Skin of body (tissue), 2 donors: Measurements from ENCODE around the gene GALNTL6. TPM values are rescaled to one million over a fixed set of nuclear protein-coding genes. Genes with fewer than 3 reads are reported as not detected.

Experiments
- DNase-seq: peaks from one replicate; lab custom pipeline; 2025; lab: John Stamatoyannopoulos, UW
- total RNA-seq: library from RNA; depleted of rRNA; stranded (reverse); fragments of >200 nt; gene quantifications from one replicate; pipeline ENCODE4 v1.2.3, GENCODE V29; 2014

The GALNTL6 gene
- total RNA-seq, 1 donor from 2014 or later: 0.99 TPM

DNA sequence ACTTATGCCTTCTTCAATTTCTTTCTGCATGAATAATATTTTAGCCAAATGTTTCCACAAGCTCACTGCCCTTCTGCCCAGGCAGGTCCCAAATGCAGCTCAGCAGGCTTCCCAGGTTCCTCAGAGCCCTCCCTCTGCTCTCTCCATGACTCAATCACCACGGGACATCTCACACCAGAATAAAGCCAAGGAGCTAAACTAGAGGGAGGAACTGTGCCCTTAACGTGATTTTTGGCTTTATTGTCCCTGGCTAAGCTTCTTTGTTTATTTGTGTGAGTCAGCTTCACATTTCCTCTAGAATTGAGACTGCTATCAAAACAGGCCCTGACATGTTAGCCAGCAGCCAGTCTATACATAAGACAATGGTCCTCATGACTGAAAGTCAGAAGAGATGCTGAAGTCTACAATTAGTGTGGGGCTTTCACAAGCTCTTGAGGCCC, 1169.0 kb downstream of the GALNTL6 start:
- DNase-seq: no peak

DNA sequence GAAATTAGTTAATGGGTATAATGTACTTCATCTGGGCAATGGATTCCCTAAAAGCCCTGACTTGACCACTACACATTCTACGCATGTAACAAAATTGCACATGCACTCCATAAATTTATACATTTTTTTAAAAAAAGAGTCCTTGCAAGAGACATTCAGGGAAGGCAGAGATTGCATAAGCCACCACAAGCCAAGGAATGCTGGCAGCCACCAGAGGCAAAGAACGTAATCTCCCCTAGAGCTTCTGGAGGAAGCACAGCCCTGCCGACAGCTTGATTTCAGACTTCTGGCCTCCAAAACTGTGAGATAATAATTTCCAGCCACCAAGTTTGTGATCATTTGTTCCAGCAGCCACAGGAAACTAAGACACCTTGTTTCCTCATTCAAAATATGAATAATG, 1169.8 kb downstream of the GALNTL6 start:
- no peak for DNase-seq

DNA sequence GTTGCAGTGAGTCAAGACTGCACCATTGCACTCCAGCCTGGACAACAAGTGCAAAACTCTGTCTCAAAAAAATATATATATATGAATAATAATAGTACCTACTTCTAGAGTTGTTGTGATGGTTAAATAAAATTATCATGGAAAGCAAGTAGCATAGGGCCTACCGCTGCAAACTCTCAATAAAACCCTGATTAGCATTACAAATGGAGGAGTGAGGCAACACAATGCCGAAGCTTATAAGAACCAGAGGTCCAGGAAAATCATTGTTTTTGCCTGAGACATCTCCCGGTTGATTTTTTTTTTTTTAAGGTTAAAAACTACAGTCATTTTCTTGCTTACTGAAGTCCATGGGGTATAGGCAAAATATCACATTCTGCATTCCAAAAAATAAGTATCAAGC, 1170.4 kb downstream of the GALNTL6 start:
- no peak for DNase-seq

DNA sequence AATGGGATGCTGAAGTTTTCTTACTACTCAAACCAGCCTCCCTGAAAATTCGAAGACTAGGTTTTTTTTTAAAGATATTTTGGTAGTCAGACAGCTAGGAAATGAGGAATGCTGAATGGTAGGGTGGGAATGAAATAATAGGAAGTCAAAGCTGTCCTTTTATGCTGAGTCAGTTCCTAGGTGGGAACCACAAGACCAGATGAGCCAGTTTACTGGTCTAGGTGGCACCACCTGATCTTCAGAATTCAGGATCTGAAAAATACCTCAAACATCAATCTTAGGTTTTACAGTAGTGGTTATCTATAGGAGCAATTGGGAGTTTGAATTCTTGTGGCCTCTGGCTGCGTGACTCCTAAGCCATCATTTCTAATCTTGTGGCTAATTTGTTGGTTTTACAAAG, 1172.3 kb downstream of the GALNTL6 start:
- no peak for DNase-seq

DNA sequence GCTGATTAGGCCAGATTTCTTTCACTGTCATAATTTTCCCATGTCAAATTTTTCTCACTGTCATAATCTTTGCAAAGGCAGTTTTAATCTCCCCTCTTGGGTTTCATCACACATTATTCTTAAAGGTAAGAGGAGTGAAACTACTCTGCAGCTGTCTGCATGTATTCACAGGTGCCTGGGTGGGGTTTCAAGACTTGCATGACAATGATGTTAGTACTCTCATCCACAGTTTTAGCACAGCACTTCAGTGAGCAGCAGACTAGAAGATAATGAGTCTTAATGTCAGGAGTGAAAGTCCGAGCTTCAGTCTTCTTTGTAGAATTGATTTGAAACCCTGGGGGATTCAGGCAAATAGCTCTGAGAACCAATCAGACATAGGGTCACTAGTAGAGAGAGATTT, 1172.9 kb downstream of the GALNTL6 start:
- DNase-seq: no peak

DNA sequence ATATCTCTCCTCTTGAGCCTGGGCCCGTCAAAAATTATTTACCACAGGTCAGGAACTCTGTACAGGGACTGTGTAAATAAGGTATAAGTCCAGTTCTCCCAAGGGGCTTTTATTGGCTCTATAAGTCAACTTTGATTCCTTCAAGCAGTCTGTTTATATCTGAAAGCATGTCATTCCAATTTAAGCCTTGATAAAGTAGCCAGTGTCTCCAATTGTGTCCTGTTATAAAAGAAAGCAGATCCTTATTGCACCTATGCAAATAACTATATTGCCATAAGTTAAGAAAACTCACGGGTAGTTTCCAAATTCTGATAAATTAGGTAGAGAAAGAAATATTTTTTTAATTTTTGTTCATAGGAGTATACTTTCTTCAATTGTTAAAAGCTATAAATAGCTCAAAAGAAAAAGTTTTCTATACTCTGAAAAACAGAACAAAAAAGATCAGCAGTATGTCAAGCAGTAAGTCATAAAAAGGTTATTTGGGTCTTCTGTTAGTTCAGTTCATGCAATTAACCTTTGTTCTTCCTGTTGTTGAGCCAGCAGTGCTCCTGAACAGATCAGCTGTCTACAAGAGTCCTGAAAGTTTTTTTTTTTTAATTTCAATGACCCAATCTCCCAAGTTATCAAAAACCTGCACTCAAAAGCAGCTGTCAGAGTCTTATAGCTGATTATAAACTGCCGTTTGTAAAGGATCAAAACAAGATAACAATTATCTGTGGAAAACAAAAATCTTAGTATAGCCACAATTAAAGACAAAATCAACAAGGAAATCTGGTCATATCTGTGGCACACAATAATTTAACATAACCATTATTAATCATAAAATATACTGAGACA, 1177.0 kb downstream of the GALNTL6 start:
- DNase-seq: no peak

DNA sequence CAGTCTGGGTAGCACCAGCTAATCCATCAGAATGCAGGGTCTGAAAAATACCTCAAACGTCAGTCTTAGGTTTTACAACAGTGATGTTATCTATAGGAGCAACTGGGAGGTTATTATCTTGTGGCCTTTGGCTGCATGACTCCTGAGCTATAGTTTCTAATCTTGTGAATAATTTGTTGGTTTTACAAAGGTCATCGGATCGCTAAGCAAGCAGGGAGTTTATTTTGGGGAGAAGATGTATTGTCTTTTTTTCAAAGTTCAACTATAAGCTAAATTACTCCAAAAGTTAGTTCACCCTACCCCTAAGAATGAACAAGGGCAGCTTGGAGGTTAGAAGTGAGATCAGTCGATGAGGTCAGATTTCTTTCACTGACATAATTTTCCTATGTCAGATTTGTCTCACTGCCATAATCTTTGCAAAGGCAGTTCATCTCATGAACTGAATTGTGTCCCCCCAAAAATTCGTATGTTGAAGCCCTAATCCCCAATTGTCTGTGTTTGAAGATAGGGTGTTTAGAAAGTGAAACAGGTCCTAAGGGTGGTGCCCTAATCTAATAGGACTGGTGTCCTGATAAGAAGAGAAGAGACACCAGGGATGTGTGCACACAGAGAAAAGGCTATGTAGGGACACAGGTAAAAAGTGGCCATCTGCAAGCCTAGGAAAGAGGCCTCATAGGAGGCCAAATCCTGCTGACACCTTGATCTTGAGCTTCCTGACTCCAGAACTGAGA, 1179.6 kb downstream of the GALNTL6 start:
- DNase-seq: no peak

DNA sequence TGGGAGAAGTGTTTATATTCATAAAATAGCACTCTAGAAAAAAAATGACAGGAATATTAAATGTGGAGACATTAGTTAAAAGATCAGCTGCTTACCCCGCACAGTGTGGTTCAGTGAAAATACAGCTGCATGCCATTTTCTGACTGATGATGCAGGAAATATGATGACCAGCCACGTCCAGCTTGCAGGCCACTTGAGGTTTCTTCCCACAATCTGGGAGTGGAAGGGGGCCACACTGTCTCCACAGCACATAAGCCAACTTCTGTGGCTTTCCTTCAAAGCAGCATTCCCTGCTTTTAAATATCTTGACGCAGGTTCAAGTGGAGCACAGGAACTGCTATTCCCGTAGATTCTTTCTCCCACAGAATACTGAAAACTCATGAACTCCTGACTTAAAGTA, 1182.0 kb downstream of the GALNTL6 start:
- DNase-seq: no peak

DNA sequence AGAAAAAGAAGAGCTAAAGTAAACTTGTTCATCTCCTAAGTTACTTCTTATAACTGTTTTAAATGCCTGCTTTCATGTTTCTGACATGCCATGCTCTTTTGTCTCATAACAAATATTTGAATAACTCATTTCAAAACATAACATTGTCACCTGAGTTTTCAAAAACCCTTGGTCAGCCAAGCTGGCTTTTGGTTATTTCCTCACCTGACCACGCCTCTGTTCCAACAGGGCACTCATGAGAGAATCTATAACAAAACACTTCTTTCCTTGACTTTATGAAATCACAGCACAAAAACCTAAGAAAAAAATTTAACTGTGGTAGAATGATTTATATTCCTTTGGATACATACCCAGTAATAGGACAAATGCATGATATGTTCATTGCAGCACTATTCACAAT, 1182.5 kb downstream of the GALNTL6 start:
- no peak for DNase-seq

DNA sequence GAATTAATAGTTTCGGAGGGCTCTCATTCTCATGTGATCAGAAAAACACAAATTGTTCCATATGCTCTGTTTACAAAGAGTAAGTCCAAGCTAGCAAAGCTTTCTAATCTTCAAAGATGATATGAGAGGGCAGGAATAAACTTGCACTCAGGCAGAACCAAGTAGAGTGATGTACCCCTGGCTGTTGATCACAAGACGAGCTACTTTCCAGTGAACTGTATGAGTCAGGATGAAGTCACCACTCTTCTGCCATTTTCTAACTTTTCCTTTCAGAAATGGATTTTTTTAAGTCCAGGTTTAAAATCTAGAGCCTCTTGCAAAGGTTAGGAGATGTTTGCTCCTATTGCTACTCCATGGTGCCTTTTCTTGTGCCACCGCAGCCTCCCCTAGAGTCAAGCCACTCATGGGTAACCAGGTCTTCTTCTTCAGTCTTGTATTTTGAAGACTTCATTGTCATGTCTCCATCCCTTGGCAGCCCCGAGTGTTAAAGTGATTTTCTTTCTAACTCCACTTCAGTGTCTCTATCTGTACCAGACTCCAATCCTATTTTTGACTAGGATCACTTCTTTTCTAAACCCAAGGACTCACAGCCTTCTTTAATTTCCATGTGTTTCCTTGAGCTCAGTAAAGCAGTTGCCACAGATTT, 1183.5 kb downstream of the GALNTL6 start:
- no peak for DNase-seq

DNA sequence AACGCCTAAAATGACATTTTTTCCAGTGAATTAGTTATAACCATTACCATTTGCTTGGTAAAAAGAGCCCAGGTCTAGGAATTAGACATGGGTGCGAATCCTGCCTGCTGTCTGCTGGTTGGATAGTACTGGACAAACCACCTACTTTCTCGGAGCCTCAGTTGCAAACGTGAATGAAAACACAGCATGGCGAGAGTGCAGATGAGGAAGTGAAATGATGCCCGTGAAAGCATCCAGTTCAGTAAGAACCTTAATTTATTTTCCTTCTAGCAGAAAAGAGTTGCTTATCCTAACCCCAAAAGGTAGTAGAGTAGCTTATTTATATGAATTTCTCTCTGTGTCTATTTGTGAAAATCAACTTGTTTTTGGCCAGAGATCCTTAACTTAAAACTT, 1184.0 kb downstream of the GALNTL6 start:
- no peak for DNase-seq

DNA sequence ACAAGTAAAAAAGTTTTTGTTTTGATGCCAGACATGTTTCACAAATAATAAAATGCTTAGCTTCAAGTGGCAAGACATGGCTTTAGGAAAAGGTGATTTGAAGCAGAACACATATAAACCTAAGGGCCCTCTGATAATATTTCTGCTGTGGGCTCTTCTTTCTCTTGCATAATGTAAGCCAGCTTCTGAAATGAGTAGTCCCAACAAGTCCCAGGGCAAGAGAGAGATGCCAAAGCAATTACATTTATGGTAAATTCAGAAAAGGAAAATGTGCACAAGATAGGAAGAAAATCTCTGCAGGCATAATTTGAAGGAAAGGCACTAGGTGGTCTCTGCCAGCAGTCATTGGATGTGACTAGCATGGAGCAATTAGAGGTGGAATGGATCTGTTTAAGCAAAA, 1184.7 kb downstream of the GALNTL6 start:
- DNase-seq: no peak

DNA sequence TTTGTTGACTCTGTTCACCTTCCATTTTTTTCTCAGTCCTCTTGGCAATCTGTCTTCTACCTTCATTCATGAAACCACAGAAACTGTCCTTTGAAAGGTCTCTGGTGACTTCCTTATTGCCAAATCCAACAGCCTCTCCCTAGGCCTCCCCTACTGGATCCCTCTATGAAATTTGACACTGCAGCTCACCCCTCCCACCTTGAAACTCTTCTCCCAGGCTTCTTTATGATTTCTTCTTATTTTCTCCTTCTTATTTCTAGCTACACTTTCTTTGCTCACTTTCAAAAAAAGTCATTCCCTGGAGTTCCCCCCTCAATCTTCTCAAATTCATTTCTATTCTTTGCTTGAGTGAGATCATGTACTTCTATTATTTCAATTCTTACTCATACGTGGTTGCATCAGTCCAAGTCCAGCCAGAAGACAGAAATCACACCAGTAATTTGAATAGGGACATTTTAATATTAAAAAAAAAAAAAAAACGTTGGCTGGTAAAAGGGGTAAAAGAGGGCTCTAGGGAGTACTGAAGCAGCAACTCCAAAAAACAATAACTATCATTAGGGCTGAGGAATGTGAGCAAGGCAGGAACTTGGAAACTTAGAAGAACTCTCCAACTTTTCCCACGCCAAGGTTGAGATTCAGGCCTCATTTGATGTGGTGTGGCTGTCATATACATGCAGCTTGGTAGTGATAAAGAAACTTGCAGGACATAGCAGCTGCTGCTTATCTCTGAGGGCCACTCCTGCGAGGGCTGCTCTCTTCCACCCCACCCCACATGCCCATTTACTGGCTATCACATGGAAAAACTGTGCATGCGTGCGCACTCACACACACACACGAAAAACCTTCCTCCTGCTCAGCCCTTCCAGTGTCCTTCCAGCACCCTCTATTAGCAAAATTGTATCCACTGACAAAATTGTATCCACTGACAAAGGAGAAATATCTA, 1185.6 kb downstream of the GALNTL6 start:
- DNase-seq: no peak

DNA sequence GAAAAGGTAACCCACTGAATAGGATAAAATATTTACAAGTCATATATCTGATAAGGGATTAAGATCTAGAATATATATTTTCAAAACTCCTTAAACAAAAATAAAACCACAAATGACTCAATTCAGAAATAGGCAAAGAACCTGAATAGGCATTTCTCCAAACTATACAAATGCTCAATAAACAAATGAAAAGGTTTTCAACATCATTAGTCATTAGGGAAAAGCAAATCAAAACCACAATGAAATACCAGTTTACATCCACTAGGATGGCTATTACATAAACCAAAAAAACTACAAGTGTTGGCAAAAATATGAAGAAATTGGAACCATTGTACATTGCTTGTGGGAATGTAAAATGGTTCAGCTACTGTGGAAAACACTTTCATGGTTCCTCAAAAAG, 1188.4 kb downstream of the GALNTL6 start:
- no peak for DNase-seq

DNA sequence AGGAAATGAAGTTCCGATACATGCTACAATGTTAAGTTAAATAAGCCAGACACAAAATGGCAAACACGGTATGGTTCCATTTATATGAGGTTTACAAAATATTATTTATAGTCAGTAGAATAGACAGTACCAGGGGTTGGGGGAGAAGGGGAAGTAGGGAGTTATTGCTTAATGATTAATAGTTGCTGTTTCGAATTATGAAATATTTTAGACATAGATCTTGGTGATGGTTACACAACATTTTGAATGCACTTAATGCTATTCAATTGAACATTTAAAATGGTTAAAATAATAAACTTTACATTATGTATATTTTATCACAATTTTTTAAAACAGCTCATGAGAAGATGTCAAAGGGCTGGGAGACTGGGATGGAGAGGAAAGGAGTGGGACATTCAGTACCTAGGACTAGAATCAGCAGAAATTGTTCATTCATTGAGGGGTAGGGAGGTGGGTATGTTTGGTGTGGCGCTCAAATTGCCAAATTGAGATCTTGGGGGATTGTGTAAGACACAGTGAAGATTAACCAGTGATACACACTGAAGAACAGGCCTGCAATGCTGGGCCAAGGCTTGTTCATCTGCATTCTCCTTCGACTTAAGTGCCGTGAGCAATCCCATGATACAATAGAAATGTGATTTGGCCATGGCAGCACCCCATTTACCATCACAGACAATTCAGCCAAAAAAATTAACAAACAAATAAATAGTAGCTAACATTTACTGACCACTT, 1189.8 kb downstream of the GALNTL6 start:
- no peak for DNase-seq

DNA sequence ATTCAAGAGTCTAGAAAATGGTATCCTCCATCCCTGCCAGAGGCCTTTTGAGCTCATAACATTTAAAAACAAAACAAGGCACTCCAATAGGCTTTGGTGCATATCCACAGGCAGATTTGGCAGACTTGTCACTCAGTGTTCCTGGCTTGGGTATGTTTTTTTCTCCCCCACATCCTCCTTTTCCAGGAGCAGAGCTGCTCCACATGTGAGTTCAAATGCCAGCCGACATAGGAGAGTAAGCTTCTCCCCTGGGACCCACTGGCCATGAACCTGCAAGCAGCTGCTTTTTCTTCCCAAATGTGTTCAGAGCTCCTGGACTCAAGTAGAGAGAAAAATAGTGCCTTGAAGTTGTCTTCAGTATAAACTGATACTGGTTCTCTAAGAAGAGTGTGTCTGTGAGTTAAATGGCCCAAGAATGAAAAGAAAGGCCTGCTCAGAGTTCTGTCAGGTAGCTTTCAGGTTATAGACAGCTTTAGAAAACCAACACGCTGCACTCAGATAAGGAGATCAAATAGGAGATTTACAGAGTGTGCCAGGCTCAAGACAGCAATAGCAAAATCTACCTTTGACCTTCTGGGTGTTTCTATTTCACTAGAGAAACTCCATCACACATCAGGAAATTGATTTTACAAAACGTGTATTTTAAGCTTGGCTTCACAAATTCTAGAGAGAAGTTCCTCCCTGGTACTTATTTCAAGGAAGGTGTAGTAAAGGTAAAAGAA, 1192.9 kb downstream of the GALNTL6 start:
- DNase-seq: no peak

DNA sequence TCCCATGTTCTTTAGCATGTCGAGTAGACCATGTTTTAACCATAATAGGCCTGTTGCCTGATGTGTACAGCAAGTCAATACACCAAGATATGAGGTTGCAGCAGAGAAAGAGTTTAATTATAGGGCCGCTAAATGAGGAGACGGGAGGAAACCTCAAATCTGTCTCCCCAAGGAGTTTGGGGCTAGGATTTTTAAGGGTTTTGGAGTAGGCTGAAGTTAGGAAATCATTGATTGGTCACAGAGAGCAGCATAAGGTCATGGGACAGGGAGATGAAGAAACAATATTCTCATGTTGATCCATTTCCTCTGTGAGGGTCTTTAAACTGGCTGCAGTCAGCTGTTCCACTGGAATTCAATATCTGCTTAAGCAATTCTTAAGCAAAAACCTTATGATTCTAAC, 1195.2 kb downstream of the GALNTL6 start:
- DNase-seq: no peak

DNA sequence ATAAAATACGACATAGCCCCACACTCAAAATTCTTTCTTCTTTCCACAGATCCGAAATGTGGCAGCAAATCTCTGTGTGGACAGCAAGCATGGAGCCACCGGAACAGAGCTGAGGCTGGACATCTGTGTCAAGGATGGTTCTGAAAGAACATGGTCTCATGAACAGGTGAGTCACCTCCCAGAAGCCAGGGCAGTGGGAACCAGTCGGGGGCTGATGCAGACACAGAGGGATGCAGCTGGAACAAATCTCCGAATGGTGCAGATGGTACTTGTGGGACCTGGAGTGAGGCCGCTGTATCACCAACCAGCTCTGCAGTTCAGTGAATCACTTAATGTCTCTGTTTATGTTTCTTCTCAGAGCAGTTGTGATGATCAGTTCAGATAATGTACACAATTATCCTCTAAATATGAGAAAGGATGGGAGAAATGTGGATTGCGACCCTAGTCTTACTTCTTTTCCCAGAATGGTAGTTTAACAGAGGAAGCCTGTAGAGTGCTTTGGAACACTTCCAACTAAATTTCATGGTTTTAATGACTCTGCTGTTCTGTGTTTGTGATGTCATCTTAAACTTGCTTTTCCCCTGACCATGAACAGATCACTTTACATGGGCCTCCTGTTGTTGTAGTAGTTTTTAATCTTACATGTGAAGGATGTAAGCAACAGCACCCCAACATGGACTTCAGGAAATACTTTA, 1196.1 kb downstream of the GALNTL6 start:
- DNase-seq: no peak

DNA sequence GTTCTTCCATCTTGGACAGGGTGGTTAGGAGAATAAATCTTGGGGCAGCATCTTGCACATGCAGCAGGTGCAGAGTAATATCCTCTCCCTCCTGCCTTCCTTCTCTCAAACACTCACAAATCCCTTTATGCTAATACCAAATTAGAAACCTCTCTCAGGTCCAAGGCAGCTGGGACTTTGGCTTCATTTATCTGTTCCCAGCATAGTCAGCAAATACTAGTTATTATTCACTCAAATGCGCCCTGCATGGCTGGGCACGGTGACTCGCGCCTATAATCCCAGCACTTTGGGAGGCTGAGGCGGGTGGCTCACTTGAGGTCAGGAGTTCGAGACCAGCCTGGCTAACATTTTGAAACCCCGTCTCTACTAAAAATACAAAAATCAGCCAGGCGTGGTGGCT, 1199.4 kb downstream of the GALNTL6 start:
- DNase-seq: no peak
